Measurements from ENCODE around the gene CFAP69. TPM values are rescaled to one million over a fixed set of nuclear protein-coding genes. Genes with fewer than 3 reads are reported as not detected.
A peak's percentile ranks its signal among the peaks of the same experiment; 100 is the strongest.

The CFAP69 gene
- total and polyA plus RNA-seq, 2 of the 8 experiments (the other 6 are each of a cell fraction or from before 2014, with no cell fraction given): 1.00 to 3.8 TPM

DNA sequence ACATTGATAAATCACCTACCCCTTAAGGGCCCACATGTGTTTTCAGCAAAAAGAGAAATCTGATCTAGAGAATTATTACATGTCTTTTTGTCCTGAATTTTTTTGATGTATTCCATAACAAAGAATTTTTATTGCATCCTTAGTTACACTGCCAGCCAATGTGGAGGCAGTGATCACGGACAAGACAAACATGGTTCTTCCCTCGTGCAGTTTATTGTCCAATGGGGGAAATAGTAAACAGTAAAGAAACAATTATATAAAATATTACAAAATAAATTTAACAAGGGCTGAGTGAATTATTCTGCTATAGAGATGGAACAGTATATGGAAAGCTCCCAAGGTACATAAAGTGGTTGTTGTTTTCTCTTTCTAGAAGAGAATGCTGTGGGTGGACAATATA is 31.5 kb upstream of the CFAP69 start:
- no peaks in the 10 kb centered on the region for H3K9me3 ChIP-seq (ENCODE audit: insufficient read depth in 2 of 2, low read depth in 1 of 2, low read length in 1 of 2)
- peak overlapping the region; percentile 68 to 97 for H3K4me2 ChIP-seq (ENCODE audit: insufficient read depth in 1 of 2, low read depth in 2 of 2, low read length in 2 of 2)
- peak overlapping the region in 3 of 4 experiments; percentile 33 to 98 (median 84); a peak in 5 of 8 replicates for H3K4me3 ChIP-seq (ENCODE audit: extremely low read depth in 1 of 4, insufficient read depth in 2 of 4, low read depth in 3 of 4, low read length in 4 of 4)
- no peak overlapping the region for H2BK12ac ChIP-seq (ENCODE audit: low read depth, low read length)
- no peaks in the 10 kb centered on the region for H3K27me3 ChIP-seq (replicated peaks in 1 of 4; ENCODE audit: control insufficient read depth in 3 of 4, extremely low read depth in 1 of 4, insufficient read depth in 3 of 4, low read length in 3 of 4)
- H3K23me2 ChIP-seq (ENCODE audit: low read depth, low read length): peaks cover 13% of the 10 kb centered on the region
- H3K79me1 ChIP-seq (ENCODE audit: low read depth, low read length): no peaks in the 10 kb centered on the region
- no peak overlapping the region for H3K9ac ChIP-seq (replicated peaks in 1 of 4; ENCODE audit: extremely low read depth in 1 of 4, low read depth in 3 of 4, low read length in 3 of 4)
- no peak overlapping the region for H4K5ac ChIP-seq (ENCODE audit: insufficient read length, low read depth, low read length)
- H2BK120ac ChIP-seq (replicated peaks; ENCODE audit: low read depth, low read length): no peak overlapping the region
- H4K91ac ChIP-seq (replicated peaks; ENCODE audit: insufficient read length, low read length): no peak overlapping the region
- H3K4me1 ChIP-seq (replicated peaks in 1 of 4; ENCODE audit: control insufficient read depth in 3 of 4, insufficient read depth in 4 of 4, low read length in 3 of 4): peaks cover 5 to 21% (median 12%) of the 10 kb centered on the region in 4 experiments; a peak in 6 of 7 replicates
- H3K4ac ChIP-seq (replicated peaks; ENCODE audit: insufficient read length, low read depth, low read length): no peak overlapping the region
- no peak overlapping the region for H3K27ac ChIP-seq (ENCODE audit: low read depth, low read length)
- H3K18ac ChIP-seq (ENCODE audit: extremely low read depth, low read length): no peak overlapping the region
- H2AK5ac ChIP-seq (ENCODE audit: low read depth, low read length): no peak overlapping the region
- no peak overlapping the region for H3K23ac ChIP-seq (ENCODE audit: insufficient read length)
- no peak overlapping the region for H2AFZ ChIP-seq (ENCODE audit: low read length)
- no peak overlapping the region for H4K8ac ChIP-seq (ENCODE audit: extremely low read depth, insufficient read depth, low read length)
- WGBS, 2 experiments (ENCODE audit: extremely low coverage in 1 of 2, insufficient coverage in 1 of 2, insufficient read length in 1 of 2, insufficient replicate concordance in 2 of 2, low coverage in 1 of 2, low lambda C conversion rate in 2 of 2, missing lambda C conversion rate in 1 of 2): 52% methylated on average over 2 of the region's 2 CpGs; no CpG with 5 or more reads in 1 of the 2 experiments
- H3K79me2 ChIP-seq (ENCODE audit: control insufficient read depth in 1 of 2, insufficient read depth in 2 of 2, low read length in 2 of 2): peaks cover 0 to 61% of the 10 kb centered on the region in 2 experiments; a peak in 3 of 4 replicates
- peaks cover 0 to 6% (median 0%) of the 10 kb centered on the region in 4 experiments; a peak in 3 of 8 replicates for H3K36me3 ChIP-seq (ENCODE audit: control insufficient read depth in 2 of 4, insufficient read depth in 4 of 4, low read length in 3 of 4)
- TF ChIP-seq SP4 (IDR thresholded peaks at IDR 0.05; ENCODE audit: low read length): no peak
- TF ChIP-seq TAF7 (optimal IDR thresholded peaks at IDR 0.05; ENCODE audit: borderline replicate concordance, low read depth, low read length): no peak
- H2BK20ac ChIP-seq (ENCODE audit: low read length): no peak overlapping the region
- H3K14ac ChIP-seq (ENCODE audit: insufficient read length): no peak overlapping the region
- no peak overlapping the region for H2BK5ac ChIP-seq (ENCODE audit: low read depth, low read length)
- H3K56ac ChIP-seq (replicated peaks; ENCODE audit: insufficient read length, low read depth, low read length): no peak overlapping the region
- DNase-seq (ENCODE audit: low read depth in 1 of 2, low spot score in 2 of 2): no peak
- H4K20me1 ChIP-seq (replicated peaks in 1 of 2; ENCODE audit: control insufficient read depth in 1 of 2, insufficient read depth in 2 of 2, low read length in 2 of 2): no peaks in the 10 kb centered on the region
- ChIA-PET POLR2A (ENCODE audit: partially characterized antibody) (interaction anchor here (0.9 to 5.4 kb wide), 2 partner anchors 11 to 31 kb away, joined by 3 to 48 read pairs; no protein-coding TSS in a partner anchor), CTCF (ENCODE audit: partially characterized antibody) (interaction anchor here (1.2 to 2.7 kb wide), 4 partner anchors 10 to 84 kb away, joined by 3 to 11 read pairs (median 8); partner anchors contain the start of gene STEAP1)
- no peak for FAIRE-seq
- no peak overlapping the region for H2BK15ac ChIP-seq (ENCODE audit: low read length)
